Right ventricle myocardium superior (tissue), 1 donor: ENCODE measurements around the gene ITPKB. TPM values are rescaled to one million over a fixed set of nuclear protein-coding genes. Genes with fewer than 3 reads are reported as not detected.
A peak's percentile ranks its signal among the peaks of the same experiment; 100 is the strongest.

ENCODE experiments used
- ATAC-seq: fragments of 200-7000 bp; cut with Tn5 transposase; one replicate; pipeline ENCODE4 v1.9.1; 2020; ENCODE audit warnings: mild to moderate bottlenecking; ENCODE audit not compliant: poor library complexity
- DNase-seq: peaks from one replicate; pipeline ENCODE4 v3.0.0-alpha.2; 2020
- intact Hi-C: fragments of 100-400 bp; cut with DNase I; formaldehyde crosslinking; loops from one replicate; pipeline ENCODE4 v1.11.2; 2022
- total RNA-seq: library from RNA; stranded (reverse); fragmentation: NEBNext Ultra II Directional; extraction: Animal tissue kit (Norgen Biotek cat#: 25700); gene quantifications from one replicate; pipeline ENCODE4 v1.2.1, GENCODE V29; 2021
- donor health status: DM: no; HTN: yes; CAD: no; lungs with severe emphysema.

ITPKB gene
- total RNA-seq, 1 donor from 2014 or later, result 21.2 TPM

DNA sequence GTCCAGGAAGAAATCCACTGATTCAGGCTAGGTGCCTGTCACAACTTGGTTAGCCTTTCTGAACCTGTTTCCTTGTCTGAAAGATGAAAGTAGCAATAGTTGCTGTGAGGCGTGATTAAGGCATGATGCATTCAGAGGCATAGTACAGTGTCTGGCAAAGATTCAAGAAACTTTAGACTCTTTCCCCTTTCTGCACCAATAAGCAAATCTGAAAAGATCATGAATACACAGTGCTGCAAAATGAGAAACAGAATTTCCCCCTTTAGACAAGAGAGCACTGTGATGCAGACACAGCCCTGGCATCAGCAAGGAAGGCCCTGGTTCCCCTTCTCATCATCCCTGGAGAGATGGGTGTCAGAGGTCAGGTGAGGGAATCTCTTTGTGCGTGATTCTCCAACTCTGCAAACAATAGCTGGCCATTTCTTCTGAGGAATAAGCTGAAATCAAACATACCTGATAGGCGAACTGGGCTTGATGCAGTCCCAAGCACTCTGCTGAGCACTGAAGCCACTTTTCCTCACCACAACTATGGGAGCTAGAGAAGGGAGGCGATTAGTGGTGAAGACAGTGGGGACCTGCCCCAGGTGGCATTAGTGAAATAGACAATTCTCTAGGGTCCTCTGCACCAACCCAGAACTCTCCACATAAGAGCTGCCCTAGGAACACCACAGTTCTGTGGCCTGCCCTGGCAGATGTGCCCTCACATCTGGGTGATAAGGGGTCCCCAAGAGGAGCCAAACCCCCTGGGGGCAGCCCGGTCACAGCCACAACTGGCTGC is 41.7 kb downstream of the ITPKB start:
- ATAC-seq (no peak), DNase-seq (no peak)
- intact Hi-C loops, result no loop called here

DNA sequence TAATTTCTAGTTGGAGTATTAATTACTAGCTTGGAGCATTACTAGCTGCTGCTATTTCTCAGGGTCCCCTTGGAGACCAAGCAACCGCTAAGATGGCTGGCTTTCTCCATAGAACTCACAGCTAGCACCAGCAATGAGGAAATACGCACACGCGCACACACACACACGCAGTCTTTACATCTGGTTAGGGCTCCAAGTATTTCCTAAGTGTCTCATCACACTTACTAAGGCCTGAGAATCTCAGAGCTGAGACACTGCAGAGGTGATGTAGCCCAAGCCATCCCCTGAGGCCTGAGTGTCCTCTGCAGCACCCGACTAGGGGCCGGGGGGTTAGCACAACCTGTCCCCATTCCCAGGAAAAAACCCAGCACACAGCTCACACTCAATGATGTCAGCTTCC is 42.5 kb downstream of the ITPKB start:
- ATAC-seq (no peak), DNase-seq (no peak)
- intact Hi-C loops, result no loop called here

- DNase-seq (no peak), ATAC-seq (peak; percentile 52)
- intact Hi-C loops, result no loop called here
These were observed 43.7 kb downstream of the ITPKB start for GRCh38 chr1:226695335-226695900.

DNA sequence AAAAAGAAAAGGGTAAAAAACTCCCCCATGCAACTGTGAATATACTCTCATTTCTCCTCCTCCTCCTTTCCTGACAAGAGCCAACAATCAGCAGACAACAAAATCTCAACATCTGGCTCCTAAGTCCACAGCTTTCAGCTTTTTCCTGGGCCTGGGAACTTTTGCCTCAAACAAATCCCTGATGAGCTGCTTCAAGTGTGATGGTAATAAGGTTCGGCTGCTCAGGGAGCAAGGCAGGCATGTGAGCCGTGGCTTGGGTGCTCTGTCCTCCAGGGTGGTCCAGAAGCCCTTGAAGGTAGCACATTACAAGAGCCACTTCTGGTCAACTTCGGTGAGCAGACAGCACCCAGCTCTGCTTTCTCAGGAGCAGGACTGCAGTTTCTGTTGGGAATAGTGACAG is 46.3 kb downstream of the ITPKB start:
- ATAC-seq (no peak), DNase-seq (no peak)
- intact Hi-C loops, result no loop called here

DNA sequence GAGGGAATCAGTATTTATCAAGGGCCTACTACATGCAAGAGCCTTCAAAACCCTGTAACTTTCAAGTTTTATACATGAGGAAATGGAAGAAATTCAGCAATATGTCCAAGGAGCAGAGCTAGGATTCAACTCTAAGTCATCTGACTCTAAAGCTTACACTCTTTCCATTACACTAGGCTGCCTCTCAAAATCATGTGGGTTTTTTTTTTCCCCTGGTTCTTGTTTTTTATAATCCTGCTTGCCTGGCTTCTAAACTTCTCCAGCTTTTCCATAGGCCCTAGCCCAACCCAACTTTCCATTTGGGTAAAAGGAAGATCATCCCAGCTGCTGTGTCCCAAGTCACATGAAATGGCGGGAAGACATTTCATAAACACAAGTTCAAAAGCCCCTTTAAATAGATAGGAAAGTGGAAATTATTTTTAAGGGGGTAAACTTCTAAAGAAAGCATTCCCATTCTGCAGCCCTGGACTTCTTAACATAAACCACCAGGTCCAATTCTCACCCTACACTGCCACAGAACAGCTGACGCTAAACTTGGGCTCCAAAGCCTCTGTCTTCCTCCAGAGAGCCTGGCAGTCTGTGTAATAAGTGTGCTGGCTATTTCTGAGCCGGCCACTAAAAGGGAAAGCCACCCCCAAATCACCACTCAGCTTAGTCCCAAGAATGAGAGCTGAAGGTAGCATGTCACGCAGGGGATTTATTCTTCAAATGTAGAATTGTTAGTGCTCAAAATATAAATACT is 46.9 kb downstream of the ITPKB start:
- ATAC-seq (no peak), DNase-seq (no peak)
- intact Hi-C loops, result no loop called here

DNA sequence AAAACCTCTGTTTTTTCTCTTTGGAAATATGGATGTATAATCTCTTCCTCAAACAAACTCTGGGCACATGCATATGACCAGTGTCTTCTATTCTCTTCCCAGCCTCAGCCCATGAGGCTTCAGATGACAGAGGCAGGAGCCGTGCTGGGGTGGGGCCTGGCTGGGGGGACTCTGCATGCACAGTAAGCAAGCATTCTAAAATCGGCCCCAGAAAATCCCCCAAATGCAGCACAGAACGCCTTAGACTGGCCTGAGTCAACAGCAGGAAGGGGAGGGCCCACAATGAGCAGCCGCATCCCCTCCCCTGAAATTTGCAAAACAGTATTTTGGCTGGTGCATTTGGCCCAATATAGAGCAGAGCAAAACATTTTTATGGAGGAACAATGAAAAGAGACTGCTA is 47.8 kb downstream of the ITPKB start:
- intact Hi-C loops, result no loop called here
- no peak for ATAC-seq

DNA sequence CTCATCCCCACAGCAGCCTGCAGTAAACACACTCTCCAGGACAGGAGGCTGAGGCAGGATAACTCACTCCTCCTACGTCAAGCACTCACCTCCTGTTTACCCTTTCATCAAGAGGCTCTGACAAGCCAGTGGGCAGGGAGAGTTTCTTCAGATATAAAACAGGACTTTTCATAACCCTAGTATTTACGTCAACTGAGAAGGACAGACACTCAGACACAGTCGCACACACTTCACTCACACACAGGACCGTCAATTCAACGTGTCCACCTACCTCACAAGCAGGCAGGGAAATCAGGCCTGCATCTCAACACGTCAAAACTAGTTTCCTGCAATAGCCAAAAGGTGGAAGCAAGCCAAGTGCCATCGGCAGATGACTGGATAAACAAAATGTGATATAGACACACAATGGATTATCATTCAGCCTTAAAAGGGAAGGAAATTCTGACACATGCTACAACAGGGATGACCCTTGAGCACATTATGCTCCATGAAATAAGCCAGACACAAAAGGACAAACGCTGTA is 48.6 kb downstream of the ITPKB start:
- intact Hi-C loops, result no loop called here
- DNase-seq (no peak), ATAC-seq (no peak)

More for the DNA sequence above, 47.8 kb downstream of the ITPKB start:
- no peak for DNase-seq

GRCh38 chr1:226688808-226689207 is 50.3 kb downstream of the ITPKB start:
- peak; percentile 19 for ATAC-seq
- no peak for DNase-seq
- intact Hi-C loops, result loop anchor here (2.0 kb wide), 1 partner anchor 54 kb away; no protein-coding TSS in a partner anchor

DNA sequence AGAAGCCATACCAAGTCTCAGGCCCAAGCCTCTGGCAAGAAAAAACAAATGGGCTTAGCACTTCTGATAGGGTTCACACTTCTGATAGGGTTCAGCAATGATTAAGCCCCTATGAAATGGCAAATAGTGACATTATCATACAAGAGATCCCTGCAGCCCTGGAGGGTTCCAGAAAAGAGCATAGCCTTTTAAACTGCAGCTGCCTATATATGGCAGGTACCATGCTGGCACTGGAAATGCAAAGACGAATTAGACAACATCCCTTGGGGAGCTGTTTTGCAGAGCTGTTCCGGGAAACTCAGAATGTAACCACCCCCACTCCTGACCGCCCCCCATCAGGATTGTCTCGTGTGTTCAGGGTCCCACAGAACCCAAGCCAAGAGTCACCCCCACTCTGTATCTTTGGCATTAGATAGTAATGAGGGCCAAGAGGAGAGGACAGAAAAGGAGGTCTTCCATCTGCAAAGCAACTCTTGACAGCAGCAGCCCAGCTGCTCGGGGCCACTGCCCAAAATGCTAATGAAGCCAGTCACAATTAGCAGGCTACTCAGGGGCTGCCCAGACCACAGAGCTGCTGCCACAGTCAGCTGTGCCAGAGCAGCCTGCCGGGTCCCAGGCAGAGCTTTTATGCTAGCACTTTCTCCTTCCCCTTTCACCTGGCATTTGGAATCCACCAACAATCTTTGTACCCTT is 50.9 kb downstream of the ITPKB start:
- intact Hi-C loops, result loop anchor here (2.0 kb wide), 1 partner anchor 53 kb away; no protein-coding TSS in a partner anchor
- ATAC-seq (no peak), DNase-seq (no peak)

GRCh38 chr1:226687426-226687825 is 51.7 kb downstream of the ITPKB start:
- ATAC-seq, result peak; percentile 63
- intact Hi-C loops, result no loop called here
- DNase-seq, result no peak

GRCh38 chr1:226686440-226687425 is 52.3 kb downstream of the ITPKB start:
- ATAC-seq (no peak), DNase-seq (no peak)
- intact Hi-C loops, result no loop called here

- intact Hi-C loops, result no loop called here
- ATAC-seq (no peak), DNase-seq (no peak)
These were observed 53.8 kb downstream of the ITPKB start for GRCh38 chr1:226685196-226685820.

DNA sequence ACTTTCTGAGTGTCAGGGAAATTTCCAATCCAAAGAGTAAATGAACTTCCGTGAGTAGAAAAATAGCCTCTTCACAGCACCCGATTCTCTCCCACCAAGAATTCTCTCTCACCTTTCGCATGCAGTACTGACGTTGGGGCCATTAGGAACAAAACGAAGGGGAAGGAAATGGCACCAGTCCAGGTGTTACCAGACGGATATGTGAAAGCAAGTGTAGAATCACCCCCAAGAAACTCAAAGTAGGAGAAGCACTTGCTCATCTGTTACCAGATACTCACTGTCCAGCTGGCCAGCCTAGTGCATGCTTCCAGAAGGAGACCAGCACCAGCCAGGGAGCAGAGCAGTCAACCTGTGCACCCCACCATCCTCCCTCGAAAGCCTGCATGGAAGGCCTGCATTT is 55.1 kb downstream of the ITPKB start:
- DNase-seq (no peak), ATAC-seq (no peak)
- intact Hi-C loops, result no loop called here

DNA sequence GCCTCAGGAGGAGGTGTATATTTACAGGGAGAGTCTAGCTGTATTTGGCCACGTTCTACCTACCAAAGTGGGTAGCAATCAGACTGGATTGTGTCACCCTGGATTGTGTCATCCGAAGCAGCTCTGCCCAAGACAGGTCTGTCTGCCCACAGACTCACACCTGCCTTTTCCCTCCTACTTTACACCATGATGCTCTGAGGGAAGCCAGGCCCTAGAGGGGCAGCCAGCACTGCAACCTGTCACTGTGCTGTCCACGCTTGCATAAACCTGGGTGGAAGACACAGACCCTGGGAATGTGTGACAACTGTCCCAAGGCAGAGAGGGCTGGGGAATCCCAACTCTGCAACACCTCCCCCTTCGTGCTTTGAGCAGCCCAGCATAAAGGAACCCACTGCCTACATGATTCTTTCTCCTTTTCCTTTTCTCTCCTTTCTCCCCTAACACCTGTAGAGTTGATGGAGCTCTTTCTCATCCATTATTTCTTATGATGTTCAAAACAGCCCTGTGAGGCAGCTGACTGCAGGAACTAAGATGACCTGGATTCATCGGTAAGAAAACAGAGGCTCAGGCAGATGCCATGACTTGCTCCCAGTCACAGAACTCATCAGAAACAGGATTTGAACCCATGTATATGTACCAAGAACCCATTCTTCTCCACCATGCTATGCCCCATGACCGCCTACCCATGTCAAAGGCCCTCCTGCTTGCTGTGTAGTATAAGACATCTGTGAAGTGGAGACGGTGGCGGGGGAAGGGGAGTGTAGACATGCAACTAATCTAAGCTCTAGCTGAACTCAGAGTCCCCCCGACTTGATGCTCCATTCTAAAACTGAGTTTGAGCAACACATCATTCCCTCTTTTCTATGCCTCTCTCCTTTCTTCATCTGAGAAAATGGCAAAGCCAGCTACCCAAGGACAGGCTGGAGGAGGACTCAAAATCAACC is 55.9 kb downstream of the ITPKB start:
- ATAC-seq (no peak), DNase-seq (no peak)
- intact Hi-C loops, result no loop called here

DNA sequence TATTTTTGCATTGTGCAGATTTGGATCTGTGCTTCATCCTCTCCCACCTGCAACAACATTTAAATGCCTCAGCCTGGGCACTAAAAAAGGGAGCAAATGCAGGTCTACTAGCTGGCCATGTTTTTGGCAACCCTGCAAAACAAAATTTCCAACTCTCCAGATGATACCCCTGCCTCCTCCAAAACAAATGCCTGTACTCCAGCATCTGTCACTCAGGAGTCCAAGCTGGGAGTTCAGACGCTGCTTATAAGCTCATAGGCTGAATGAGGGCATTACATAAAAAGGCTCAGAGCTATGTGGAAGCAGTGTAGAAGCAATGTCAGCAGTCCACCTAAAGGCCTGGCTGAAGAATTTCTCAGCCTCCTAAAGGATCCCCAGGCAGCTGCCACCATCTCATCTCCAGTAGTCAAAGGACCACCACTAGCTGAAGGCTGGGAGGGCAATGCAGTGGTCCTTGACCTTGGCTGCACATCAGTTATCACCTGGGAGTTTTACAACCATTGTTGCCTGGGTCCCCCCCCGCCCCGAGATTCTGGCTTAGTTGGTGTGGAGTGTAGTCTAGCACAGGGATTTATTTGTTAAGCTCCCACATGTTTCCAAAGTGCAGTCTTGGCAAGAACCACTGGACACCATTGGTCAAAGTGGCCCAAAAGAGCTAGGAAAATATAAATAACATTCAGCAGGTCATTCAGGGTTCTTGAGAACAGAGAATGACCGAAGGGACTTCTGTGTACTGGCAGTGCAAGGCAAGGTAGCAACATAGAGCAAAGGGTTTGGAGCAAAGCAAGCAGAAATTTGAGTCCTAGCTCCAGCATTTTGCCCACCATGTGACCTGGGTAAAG is 57.2 kb downstream of the ITPKB start:
- ATAC-seq (no peak), DNase-seq (no peak)

DNA sequence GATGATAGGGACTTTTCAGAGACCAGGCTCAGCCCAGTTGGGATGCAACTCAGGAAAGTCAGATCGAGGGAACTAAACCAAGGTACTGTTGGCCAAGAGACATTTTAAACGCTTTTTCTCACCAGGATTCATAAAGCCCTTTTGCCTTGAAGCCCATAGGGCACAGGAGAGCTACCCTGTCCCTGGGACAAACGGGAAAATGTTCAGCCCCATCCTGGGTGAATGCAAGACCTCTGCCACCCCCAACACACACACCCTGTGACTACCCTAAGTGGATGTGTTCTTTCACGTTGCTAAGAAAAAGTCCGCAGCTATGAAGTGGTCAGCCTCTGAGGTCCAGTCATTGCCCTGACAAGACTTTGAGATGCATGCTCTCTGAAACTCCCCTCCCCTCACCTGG is 58.4 kb downstream of the ITPKB start:
- DNase-seq (no peak), ATAC-seq (no peak)
- intact Hi-C loops, result no loop called here

More for the DNA sequence above, 57.2 kb downstream of the ITPKB start:
- intact Hi-C loops, result no loop called here
